ENCODE data around the gene C3orf22.

The C3orf22 gene

DNA sequence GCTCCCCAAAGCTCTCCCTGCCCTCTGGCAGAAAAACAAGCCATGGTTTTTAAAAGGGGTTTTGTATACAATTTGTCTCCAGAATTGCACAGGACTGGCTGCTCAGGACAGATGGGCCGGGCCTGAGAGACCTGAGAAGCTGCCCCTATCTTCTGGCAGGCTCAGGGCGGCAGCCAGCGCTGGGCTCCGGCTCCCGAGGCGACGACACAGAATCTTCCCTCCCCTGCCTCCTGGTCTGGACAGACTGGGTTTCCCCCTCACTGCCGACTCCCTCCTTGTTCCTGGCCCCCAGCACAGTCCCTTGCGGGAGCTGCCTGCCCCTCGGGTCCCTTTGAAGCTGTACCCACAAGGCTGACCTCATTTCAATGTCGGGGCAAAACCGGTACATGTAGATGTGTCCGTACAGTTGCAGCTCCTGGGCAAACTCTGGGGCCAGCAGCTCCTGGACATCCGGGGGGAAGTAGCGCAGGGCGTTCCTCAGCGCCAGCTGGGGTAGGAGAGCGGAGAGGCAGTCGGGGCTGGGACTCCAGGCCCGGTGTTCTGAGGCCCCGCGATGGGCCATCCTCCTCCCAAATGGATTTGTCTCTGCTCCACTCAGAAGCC, 48.3 kb downstream of the C3orf22 start:
- DNase-seq: no peak

GRCh38 chr3:126509597-126510307, 49.0 kb downstream of the C3orf22 start:
- no peak for DNase-seq

- no peak for DNase-seq
Observed at GRCh38 chr3:126508564-126508964, 50.2 kb downstream of the C3orf22 start.

DNA sequence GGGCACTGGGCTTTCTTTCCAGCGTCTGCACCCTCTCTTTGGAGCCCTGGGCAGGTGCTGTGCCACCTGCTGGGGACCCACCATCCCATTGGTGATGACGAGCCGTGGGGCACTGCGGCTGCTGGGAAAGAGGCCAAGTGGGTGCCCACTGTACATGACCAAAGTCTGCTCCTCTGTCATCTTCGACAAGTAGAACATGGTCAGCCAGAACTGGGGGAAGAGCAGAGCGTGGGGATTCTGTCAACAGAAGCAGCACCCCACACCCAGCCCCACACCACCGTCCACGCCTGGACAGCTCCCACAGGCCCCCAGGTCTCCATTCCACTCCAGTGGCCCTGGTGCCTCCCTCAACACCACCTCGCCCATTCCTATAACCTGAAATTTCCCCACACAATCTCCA, 50.8 kb downstream of the C3orf22 start:
- no peak for DNase-seq

GRCh38 chr3:126503701-126504100, 55.0 kb downstream of the C3orf22 start:
- no peak for DNase-seq

DNA sequence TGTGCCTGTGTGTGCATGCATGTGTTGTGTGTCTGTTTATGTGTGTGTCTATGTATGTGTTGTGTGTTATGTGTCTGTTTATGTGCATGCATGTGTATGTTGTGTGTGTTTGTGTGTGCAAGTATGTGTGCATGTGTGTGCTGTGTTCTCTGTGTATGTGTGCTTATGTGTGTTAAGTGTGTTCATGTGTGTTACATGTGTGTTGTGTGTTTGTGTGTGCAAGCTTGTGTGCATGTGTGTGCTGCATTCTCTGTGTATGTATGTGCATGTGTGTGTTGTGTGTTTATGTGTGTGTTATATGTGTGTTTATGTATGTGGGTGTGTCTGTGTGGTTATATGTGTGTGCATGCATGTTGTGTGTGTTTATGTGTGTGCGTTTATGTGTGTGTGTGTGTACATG, 56.1 kb downstream of the C3orf22 start:
- no peak for DNase-seq

DNA sequence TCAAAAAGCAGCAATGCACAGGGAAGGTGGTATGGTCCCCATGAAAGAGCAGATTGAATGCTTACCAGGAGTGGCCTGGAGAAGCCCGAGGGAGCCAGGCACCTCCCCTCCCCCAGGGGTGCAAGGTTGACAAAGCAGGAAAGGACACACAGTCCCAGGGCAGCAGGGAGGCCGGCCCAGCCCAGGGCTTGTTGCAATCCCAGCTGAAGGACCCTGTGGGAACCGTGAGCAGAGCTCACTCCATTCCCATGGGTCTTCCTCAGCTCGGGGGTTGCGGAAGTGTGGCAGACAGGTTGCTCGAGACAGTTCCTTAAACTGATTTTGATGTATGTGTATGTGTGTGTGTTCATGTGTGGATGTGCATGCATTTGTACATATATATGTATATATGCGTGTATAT, 57.0 kb downstream of the C3orf22 start:
- DNase-seq: no peak

DNA sequence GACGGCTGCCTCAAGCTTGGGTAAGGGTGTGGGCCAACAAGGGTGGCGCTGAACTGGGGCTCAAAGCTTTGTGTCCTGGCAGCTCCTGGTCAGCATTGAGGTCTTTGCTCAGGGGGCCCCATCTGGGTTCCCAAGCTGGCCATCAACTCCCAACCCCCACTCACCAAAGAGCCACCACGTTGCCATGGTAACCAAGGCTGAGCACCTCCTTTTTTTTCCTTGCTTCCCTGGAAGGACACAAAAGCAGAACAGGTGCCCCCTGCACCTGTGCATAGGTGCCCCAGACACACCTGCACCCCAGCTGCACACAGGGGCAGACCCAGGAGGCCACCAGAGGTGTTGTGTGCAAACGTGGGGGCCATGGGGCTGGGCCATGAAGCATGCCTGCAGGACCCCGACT, 57.7 kb downstream of the C3orf22 start:
- no peak for DNase-seq

- DNase-seq: no peak
Observed at GRCh38 chr3:126500016-126500415, 58.7 kb downstream of the C3orf22 start.
